HEK293 (cell line): ENCODE measurements around the gene SAMD3.
"Not testable (repeated sequence)": the region's sequence is repeated elsewhere in the genome, so short reads cannot be mapped to it uniquely, and the experiment has no call there.

Experiments
- CTCF ChIA-PET: fragments of 350-600 bp; formaldehyde crosslinking; extraction: SDS; loops from one replicate; lab custom pipeline; 2021; ENCODE audit warnings: antibody characterized with exemption; lab: Yijun Ruan, JAX
- POLR2A ChIA-PET: fragments of 300-600 bp; formaldehyde crosslinking; extraction: SDS; loops from one replicate; lab custom pipeline; 2020; ENCODE audit warnings: antibody characterized with exemption, inconsistent platforms; lab: Yijun Ruan, JAX
- H3K27ac ChIP-seq: fragments of 200-500 bp; sonication (Bioruptor generic); 2 replicates; pipeline ENCODE4 v1.5.1; 2014; ENCODE audit warnings: low read depth, low read length, control low read depth, inconsistent platforms; ENCODE audit errors: extremely low read depth
- H3K36me3 ChIP-seq, 2 experiments: fragments of 200-500 bp in 1 of 2; sonication (Bioruptor generic) in 1 of 2; 1 replicate in 1 of 2; 2 replicates in 1 of 2; pipeline ENCODE4 v1.5.1; 2014 to 2017; ENCODE audit warnings: inconsistent platforms in 2 of 2, low read length in 2 of 2; ENCODE audit not compliant: control insufficient read depth in 2 of 2, insufficient read depth in 1 of 2
- H3K4me1 ChIP-seq: fragments of 200-500 bp; sonication (Bioruptor generic); 2 replicates; pipeline ENCODE4 v1.5.1; 2014; ENCODE audit warnings: mild to moderate bottlenecking, low read length, inconsistent platforms; ENCODE audit not compliant: control insufficient read depth, insufficient read depth
- H3K4me3 ChIP-seq: 2 replicates; pipeline ENCODE4 v1.5.1; 2011; ENCODE audit warnings: low read depth, mild to moderate bottlenecking, control low read depth, low read length, moderate library complexity
- H3K9me3 ChIP-seq: fragments of 200-500 bp; sonication (Bioruptor generic); 2 replicates; pipeline ENCODE4 v1.5.1; 2014; ENCODE audit warnings: low read depth, low read length, inconsistent platforms; ENCODE audit not compliant: control insufficient read depth, insufficient read depth
- ZBTB20 ChIP-seq: fragments of 450-650 bp; formaldehyde crosslinking; IDR thresholded peaks from 2 replicates; pipeline ENCODE4 v1.5.1; 2016; ENCODE audit warnings: missing biosample characterization, missing genetic modification characterization
- ZEB2 ChIP-seq: fragments of 450-650 bp; formaldehyde crosslinking; IDR thresholded peaks from 2 replicates; pipeline ENCODE4 v1.5.1; 2016; ENCODE audit warnings: missing biosample characterization, missing genetic modification characterization
- ZFP37 ChIP-seq: fragments of 450-650 bp; formaldehyde crosslinking; IDR thresholded peaks from 2 replicates; pipeline ENCODE4 v1.5.1; 2016; ENCODE audit warnings: missing biosample characterization, missing genetic modification characterization
- ZNF112 ChIP-seq: fragments of 450-650 bp; formaldehyde crosslinking; IDR thresholded peaks from 2 replicates; pipeline ENCODE4 v1.5.0; 2017; ENCODE audit warnings: missing biosample characterization, missing genetic modification characterization
- ZNF19 ChIP-seq: fragments of 450-650 bp; formaldehyde crosslinking; IDR thresholded peaks from 2 replicates; pipeline ENCODE4; 2016; ENCODE audit warnings: missing biosample characterization, missing genetic modification characterization, low read depth
- ZNF23 ChIP-seq: fragments of 450-650 bp; formaldehyde crosslinking; IDR thresholded peaks from 2 replicates; pipeline ENCODE4 v1.5.1; 2016; ENCODE audit warnings: missing biosample characterization, missing genetic modification characterization, borderline replicate concordance
- ZNF302 ChIP-seq: fragments of 450-650 bp; formaldehyde crosslinking; IDR thresholded peaks from 2 replicates; pipeline ENCODE4 v1.5.1; 2016; ENCODE audit warnings: missing biosample characterization, missing genetic modification characterization, low read depth
- ZNF544 ChIP-seq: fragments of 450-650 bp; formaldehyde crosslinking; IDR thresholded peaks from 2 replicates; pipeline ENCODE4 v1.5.0; 2017; ENCODE audit warnings: missing biosample characterization, missing genetic modification characterization
- ZNF558 ChIP-seq: fragments of 450-650 bp; formaldehyde crosslinking; IDR thresholded peaks from 2 replicates; pipeline ENCODE4 v1.5.1; 2016; ENCODE audit warnings: missing biosample characterization, missing genetic modification characterization
- ZNF660 ChIP-seq: fragments of 450-650 bp; IDR thresholded peaks from 2 replicates; pipeline ENCODE4 v1.5.1; 2018; ENCODE audit warnings: missing biosample characterization, mild to moderate bottlenecking, missing genetic modification characterization
- ZSCAN30 ChIP-seq: fragments of 450-650 bp; IDR thresholded peaks from 2 replicates; pipeline ENCODE4 v1.5.1; 2018; ENCODE audit warnings: missing biosample characterization, mild to moderate bottlenecking, missing genetic modification characterization, moderate library complexity
- TF ChIP-seq, protein P1 (sequence below): sonication (generic); formaldehyde crosslinking; IDR thresholded peaks from 2 replicates; pipeline ENCODE4 v1.8.1; 2022; ENCODE audit warnings: mild to moderate bottlenecking, moderate library complexity, missing genetic modification reagents
- TF ChIP-seq, protein P2 (sequence below): fragments of 450-650 bp; formaldehyde crosslinking; IDR thresholded peaks from 2 replicates; pipeline ENCODE4 v1.5.1; 2016; ENCODE audit warnings: missing biosample characterization, missing genetic modification characterization, low read depth
- TF ChIP-seq, protein P3 (sequence below): fragments of 450-650 bp; formaldehyde crosslinking; IDR thresholded peaks from 2 replicates; pipeline ENCODE4 v1.5.1; 2016; ENCODE audit warnings: missing biosample characterization, missing genetic modification characterization, low read depth
- TF ChIP-seq, protein P4 (sequence below): fragments of 450-650 bp; formaldehyde crosslinking; IDR thresholded peaks from 2 replicates; pipeline ENCODE4 v1.5.1; 2017; ENCODE audit warnings: missing biosample characterization, missing genetic modification characterization

The SAMD3 gene

DNA sequence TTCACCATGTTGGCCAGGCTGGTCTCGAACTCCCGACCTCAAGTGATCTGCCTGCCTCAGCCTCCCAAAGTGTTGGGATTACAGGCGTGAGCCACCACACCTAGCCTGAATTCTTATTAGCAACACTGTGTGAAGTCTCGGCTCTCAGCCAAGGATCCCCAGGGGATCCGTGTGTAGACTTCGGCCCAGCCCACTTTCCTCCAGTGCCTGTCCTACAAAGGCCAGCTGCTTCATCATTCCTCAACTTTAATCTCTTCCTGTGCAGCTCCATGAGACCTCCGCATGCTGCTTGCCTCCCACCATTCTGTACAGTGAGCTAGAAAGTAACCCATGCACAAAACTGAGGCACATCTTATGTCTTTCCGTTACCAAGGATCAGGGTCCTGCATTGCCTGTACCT lies 71.8 kb downstream of the SAMD3 start:
- Histone ChIP-seq H3K9me3 (no peaks in the 10 kb centered on the region), H3K27ac (no peak overlapping the region), H3K4me3 (no peak overlapping the region), H3K36me3 (no peaks in the 10 kb centered on the region), H3K4me1 (no peaks in the 10 kb centered on the region)
- CTCF ChIA-PET, result interaction anchor here (0.7 kb wide), 1 partner anchor 746 kb away, joined by 4 read pairs; no protein-coding TSS in a partner anchor
- POLR2A ChIA-PET, result no interaction called here
- TF ChIP-seq ZNF660 (tag by site-specific recombination) (no peak), ZFP37 (no peak), ZNF19 (tag by site-specific recombination) (no peak), ZNF544 (tag by site-specific recombination) (no peak)
- TF ChIP-seq, protein P1, sequence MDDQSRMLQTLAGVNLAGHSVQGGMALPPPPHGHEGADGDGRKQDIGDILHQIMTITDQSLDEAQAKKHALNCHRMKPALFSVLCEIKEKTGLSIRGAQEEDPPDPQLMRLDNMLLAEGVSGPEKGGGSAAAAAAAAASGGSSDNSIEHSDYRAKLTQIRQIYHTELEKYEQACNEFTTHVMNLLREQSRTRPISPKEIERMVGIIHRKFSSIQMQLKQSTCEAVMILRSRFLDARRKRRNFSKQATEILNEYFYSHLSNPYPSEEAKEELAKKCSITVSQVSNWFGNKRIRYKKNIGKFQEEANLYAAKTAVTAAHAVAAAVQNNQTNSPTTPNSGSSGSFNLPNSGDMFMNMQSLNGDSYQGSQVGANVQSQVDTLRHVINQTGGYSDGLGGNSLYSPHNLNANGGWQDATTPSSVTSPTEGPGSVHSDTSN, result no peak
- TF ChIP-seq, protein P2, sequence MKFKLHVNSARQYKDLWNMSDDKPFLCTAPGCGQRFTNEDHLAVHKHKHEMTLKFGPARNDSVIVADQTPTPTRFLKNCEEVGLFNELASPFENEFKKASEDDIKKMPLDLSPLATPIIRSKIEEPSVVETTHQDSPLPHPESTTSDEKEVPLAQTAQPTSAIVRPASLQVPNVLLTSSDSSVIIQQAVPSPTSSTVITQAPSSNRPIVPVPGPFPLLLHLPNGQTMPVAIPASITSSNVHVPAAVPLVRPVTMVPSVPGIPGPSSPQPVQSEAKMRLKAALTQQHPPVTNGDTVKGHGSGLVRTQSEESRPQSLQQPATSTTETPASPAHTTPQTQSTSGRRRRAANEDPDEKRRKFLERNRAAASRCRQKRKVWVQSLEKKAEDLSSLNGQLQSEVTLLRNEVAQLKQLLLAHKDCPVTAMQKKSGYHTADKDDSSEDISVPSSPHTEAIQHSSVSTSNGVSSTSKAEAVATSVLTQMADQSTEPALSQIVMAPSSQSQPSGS (tag by site-specific recombination), result no peak

DNA sequence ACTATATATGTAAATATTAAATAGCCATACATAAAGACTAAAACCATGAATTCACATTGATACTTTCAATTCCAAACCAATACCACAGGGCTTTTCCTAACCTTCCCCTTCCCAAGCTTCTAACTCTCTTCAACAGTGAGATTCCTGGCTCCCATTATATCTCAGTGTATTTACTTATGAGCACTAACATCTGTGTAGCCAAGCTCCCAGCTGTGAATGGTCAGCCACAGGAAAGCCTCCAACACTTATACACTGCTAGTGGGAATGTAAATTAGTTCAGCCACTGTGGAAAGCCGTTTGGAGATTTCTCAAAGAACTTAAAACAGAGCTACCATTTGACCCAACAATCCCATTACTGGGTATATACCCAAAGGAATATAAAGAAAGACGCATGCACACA lies 73.7 kb downstream of the SAMD3 start:
- H3K4me1 ChIP-seq, H3K27ac ChIP-seq, POLR2A ChIA-PET, H3K36me3 ChIP-seq, H3K9me3 ChIP-seq, H3K4me3 ChIP-seq: not testable (repeated sequence)
- CTCF ChIA-PET, result interaction anchor here (0.6 to 1.1 kb wide), 2 partner anchors 8 to 646 kb away, joined by 3 to 5 read pairs; no protein-coding TSS in a partner anchor

DNA sequence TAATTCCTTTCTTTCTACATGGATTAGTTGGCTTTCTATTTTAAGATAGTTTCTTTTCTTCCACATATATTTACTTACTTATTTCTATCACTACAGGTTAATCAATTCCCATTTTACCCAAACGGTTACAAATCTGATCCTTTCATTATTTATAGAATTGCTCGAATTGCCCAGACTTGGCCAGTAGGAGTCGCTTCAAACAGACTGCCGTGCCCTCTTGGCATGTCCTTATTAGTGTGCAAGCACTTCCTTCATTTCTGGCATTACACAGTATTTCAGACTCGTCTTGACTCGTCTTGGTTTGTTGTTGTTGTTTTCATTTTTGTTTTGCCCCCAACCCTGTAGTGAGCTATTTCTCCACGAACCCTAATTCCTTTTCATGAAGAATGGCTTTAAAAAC lies 74.6 kb downstream of the SAMD3 start:
- Histone ChIP-seq H3K36me3 (peaks cover 0 to 4% of the 10 kb centered on the region in 2 experiments; a peak in 1 of 3 replicates), H3K4me1 (no peaks in the 10 kb centered on the region), H3K4me3 (no peak overlapping the region), H3K9me3 (no peaks in the 10 kb centered on the region), H3K27ac (no peak overlapping the region)
- POLR2A ChIA-PET, result no interaction called here
- CTCF ChIA-PET, result interaction anchor here (0.6 to 0.7 kb wide), 4 partner anchors 44 to 645 kb away, joined by 3 read pairs; no protein-coding TSS in a partner anchor
- TF ChIP-seq ZNF302 (tag by site-specific recombination) (no peak), ZNF558 (no peak), ZEB2 (tag by site-specific recombination) (no peak), ZNF23 (no peak), ZSCAN30 (no peak), ZBTB20 (tag by site-specific recombination) (no peak), ZNF112 (no peak)
- TF ChIP-seq, protein P3, sequence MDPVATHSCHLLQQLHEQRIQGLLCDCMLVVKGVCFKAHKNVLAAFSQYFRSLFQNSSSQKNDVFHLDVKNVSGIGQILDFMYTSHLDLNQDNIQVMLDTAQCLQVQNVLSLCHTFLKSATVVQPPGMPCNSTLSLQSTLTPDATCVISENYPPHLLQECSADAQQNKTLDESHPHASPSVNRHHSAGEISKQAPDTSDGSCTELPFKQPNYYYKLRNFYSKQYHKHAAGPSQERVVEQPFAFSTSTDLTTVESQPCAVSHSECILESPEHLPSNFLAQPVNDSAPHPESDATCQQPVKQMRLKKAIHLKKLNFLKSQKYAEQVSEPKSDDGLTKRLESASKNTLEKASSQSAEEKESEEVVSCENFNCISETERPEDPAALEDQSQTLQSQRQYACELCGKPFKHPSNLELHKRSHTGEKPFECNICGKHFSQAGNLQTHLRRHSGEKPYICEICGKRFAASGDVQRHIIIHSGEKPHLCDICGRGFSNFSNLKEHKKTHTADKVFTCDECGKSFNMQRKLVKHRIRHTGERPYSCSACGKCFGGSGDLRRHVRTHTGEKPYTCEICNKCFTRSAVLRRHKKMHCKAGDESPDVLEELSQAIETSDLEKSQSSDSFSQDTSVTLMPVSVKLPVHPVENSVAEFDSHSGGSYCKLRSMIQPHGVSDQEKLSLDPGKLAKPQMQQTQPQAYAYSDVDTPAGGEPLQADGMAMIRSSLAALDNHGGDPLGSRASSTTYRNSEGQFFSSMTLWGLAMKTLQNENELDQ (tag by site-specific recombination), result no peak
- TF ChIP-seq, protein P4, sequence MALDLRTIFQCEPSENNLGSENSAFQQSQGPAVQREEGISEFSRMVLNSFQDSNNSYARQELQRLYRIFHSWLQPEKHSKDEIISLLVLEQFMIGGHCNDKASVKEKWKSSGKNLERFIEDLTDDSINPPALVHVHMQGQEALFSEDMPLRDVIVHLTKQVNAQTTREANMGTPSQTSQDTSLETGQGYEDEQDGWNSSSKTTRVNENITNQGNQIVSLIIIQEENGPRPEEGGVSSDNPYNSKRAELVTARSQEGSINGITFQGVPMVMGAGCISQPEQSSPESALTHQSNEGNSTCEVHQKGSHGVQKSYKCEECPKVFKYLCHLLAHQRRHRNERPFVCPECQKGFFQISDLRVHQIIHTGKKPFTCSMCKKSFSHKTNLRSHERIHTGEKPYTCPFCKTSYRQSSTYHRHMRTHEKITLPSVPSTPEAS (tag by site-specific recombination), result no peak
- TF ChIP-seq, all 188 proteins: peak for 0
